ENCODE results near the gene KCNJ1.

KCNJ1 gene

GRCh38 chr11:128789497-128790150, 77.5 kb downstream of the KCNJ1 start:
- Mint-ChIP-seq H3K4me3 (no peak overlapping the region), H3K4me1 (peaks cover under 1% of the 10 kb centered on the region), H3K36me3 (ENCODE audit: low read depth) (peaks cover 13% of the 10 kb centered on the region), H3K27ac (no peak overlapping the region), H3K27me3 (no peaks in the 10 kb centered on the region), H3K9me3 (no peaks in the 10 kb centered on the region)
- no peak for DNase-seq
- ATAC-seq = no peak

All from activated naive CD8-positive, alpha-beta T cell treated with anti-CD3 and anti-CD28 coated beads, Interleukin-2, amount 50 U/mL, for 24 hours (primary cell).